NT2/D1 (cell line): ENCODE results near the gene IL9R.
"Not testable (repeated sequence)": the region's sequence is repeated elsewhere in the genome, so short reads cannot be mapped to it uniquely, and the experiment has no call there.

ENCODE experiments used
- DNase-seq: peaks from one replicate; pipeline ENCODE4 v3.0.0-alpha.2; 2011; ENCODE audit warnings: low read depth, low spot score
- H3K27me3 ChIP-seq: 2 replicates; pipeline ENCODE4 v1.6.0; 2011; ENCODE audit warnings: mild to moderate bottlenecking; ENCODE audit not compliant: insufficient read length, insufficient read depth
- H3K36me3 ChIP-seq: 2 replicates; pipeline ENCODE4 v1.6.1; 2011; ENCODE audit warnings: mild to moderate bottlenecking, low read length, mixed read lengths; ENCODE audit not compliant: insufficient read depth, insufficient read length
- H3K4me1 ChIP-seq: 2 replicates; pipeline ENCODE4 v1.5.1; 2011; ENCODE audit not compliant: insufficient read depth, insufficient read length
- H3K4me3 ChIP-seq: 2 replicates; pipeline ENCODE4 v1.5.1; 2011; ENCODE audit warnings: low read depth; ENCODE audit not compliant: insufficient read length
- H3K9ac ChIP-seq: 2 replicates; pipeline ENCODE4 v1.6.0; 2011; ENCODE audit warnings: low read depth; ENCODE audit not compliant: insufficient read length
- H3K9me3 ChIP-seq: 2 replicates; pipeline ENCODE4 v1.5.1; 2011; ENCODE audit warnings: mild to moderate bottlenecking, low read length; ENCODE audit not compliant: insufficient read depth
- SUZ12 ChIP-seq: IDR thresholded peaks from 2 replicates; pipeline ENCODE4 v1.6.1; 2011; ENCODE audit not compliant: insufficient read length, insufficient read depth; ENCODE audit errors: extremely low read depth
- YY1 ChIP-seq: IDR thresholded peaks from 2 replicates; pipeline ENCODE4 v1.6.1; 2011; ENCODE audit not compliant: insufficient read length, insufficient read depth
- ZNF274 ChIP-seq: IDR thresholded peaks from 2 replicates; pipeline ENCODE4 v1.6.1; 2011; ENCODE audit warnings: mild to moderate bottlenecking, low read depth, low read length

The IL9R gene

GRCh38 chrX:156004256-156004655 is 6.8 kb downstream of the IL9R start:
- H3K4me1 ChIP-seq, result no peaks in the 10 kb centered on the region
- TF ChIP-seq YY1 (no peak), SUZ12 (no peak), ZNF274 (no peak)
- no peak for DNase-seq
- H3K9me3 ChIP-seq, result no peaks in the 10 kb centered on the region
- H3K9ac ChIP-seq, result no peak overlapping the region
- H3K4me3 ChIP-seq, result no peak overlapping the region
- no peaks in the 10 kb centered on the region for H3K27me3 ChIP-seq
- no peaks in the 10 kb centered on the region for H3K36me3 ChIP-seq

GRCh38 chrX:156004740-156005139 is 7.2 kb downstream of the IL9R start:
- Histone ChIP-seq H3K4me1 (no peaks in the 10 kb centered on the region), H3K9ac (no peak overlapping the region), H3K9me3 (no peaks in the 10 kb centered on the region), H3K4me3 (no peak overlapping the region), H3K36me3 (no peaks in the 10 kb centered on the region), H3K27me3 (no peaks in the 10 kb centered on the region)
- TF ChIP-seq ZNF274 (no peak), YY1 (no peak), SUZ12 (no peak)
- DNase-seq, result no peak

GRCh38 chrX:156005144-156005543 is 7.6 kb downstream of the IL9R start:
- Histone ChIP-seq H3K9me3 (no peaks in the 10 kb centered on the region), H3K4me1 (no peaks in the 10 kb centered on the region), H3K27me3 (no peaks in the 10 kb centered on the region), H3K4me3 (no peak overlapping the region), H3K36me3 (no peaks in the 10 kb centered on the region), H3K9ac (no peak overlapping the region)
- no peak for DNase-seq
- no peak for TF ChIP-seq SUZ12
- TF ChIP-seq YY1, result no peak
- no peak for TF ChIP-seq ZNF274

GRCh38 chrX:156006468-156006867 is 9.0 kb downstream of the IL9R start:
- H3K27me3 ChIP-seq, H3K4me1 ChIP-seq, H3K4me3 ChIP-seq, DNase-seq, H3K9ac ChIP-seq, H3K9me3 ChIP-seq, H3K36me3 ChIP-seq: not testable (repeated sequence)

GRCh38 chrX:156008379-156008778 is 10.9 kb downstream of the IL9R start:
- H3K27me3 ChIP-seq, DNase-seq, H3K9me3 ChIP-seq, H3K36me3 ChIP-seq, H3K4me1 ChIP-seq, H3K4me3 ChIP-seq, H3K9ac ChIP-seq: not testable (repeated sequence)

GRCh38 chrX:156008915-156009314 is 11.4 kb downstream of the IL9R start:
- Histone ChIP-seq H3K4me3 (no peak overlapping the region), H3K27me3 (no peaks in the 10 kb centered on the region), H3K4me1 (no peaks in the 10 kb centered on the region), H3K36me3 (no peaks in the 10 kb centered on the region), H3K9ac (no peak overlapping the region), H3K9me3 (no peaks in the 10 kb centered on the region)
- DNase-seq, result no peak
- TF ChIP-seq YY1, result no peak
- no peak for TF ChIP-seq ZNF274
- TF ChIP-seq SUZ12, result no peak

GRCh38 chrX:156009691-156010090 is 12.2 kb downstream of the IL9R start:
- not testable (repeated sequence) for H3K27me3 ChIP-seq, H3K4me3 ChIP-seq, H3K9ac ChIP-seq, DNase-seq, H3K4me1 ChIP-seq, H3K36me3 ChIP-seq, H3K9me3 ChIP-seq

GRCh38 chrX:156013286-156013953 is 15.9 kb downstream of the IL9R start:
- H3K9ac ChIP-seq, DNase-seq, H3K9me3 ChIP-seq, H3K27me3 ChIP-seq, H3K4me3 ChIP-seq, H3K36me3 ChIP-seq, H3K4me1 ChIP-seq: not testable (repeated sequence)

- DNase-seq, H3K4me3 ChIP-seq, H3K9me3 ChIP-seq, H3K4me1 ChIP-seq, H3K9ac ChIP-seq, H3K27me3 ChIP-seq, H3K36me3 ChIP-seq: not testable (repeated sequence)
Observed at GRCh38 chrX:156019846-156020245, 22.4 kb downstream of the IL9R start.

- not testable (repeated sequence) for H3K4me1 ChIP-seq, H3K36me3 ChIP-seq, H3K9me3 ChIP-seq, H3K9ac ChIP-seq, H3K27me3 ChIP-seq, DNase-seq, H3K4me3 ChIP-seq
Observed at GRCh38 chrX:156023002-156023401, 25.5 kb downstream of the IL9R start.

GRCh38 chrX:156024949-156025492 is 27.5 kb downstream of the IL9R start:
- H3K9me3 ChIP-seq, H3K27me3 ChIP-seq, H3K4me3 ChIP-seq, H3K36me3 ChIP-seq, H3K9ac ChIP-seq, H3K4me1 ChIP-seq, DNase-seq: not testable (repeated sequence)
